Smooth muscle cell (in vitro differentiated cells): ENCODE measurements around the gene FNDC10. TPM values are rescaled to one million over a fixed set of nuclear protein-coding genes. Genes with fewer than 3 reads are reported as not detected.
A peak's percentile ranks its signal among the peaks of the same experiment; 100 is the strongest.

Source experiments
- DNase-seq: peaks from one replicate; lab custom pipeline; 2025; ENCODE audit not compliant: unreplicated experiment; lab: John Stamatoyannopoulos, UW
- H2AFZ ChIP-seq: fragments of 200-600 bp; sonication (generic); 2 replicates; pipeline ENCODE4 v1.6.0; 2016; ENCODE audit warnings: antibody characterized with exemption, low read depth, mild to moderate bottlenecking
- H3F3A ChIP-seq: fragments of 200-600 bp; sonication (generic); 2 replicates; pipeline ENCODE4 v1.6.0; 2017; ENCODE audit warnings: antibody characterized with exemption, low read depth
- H3K27ac ChIP-seq: fragments of 200-600 bp; sonication (generic); 2 replicates; pipeline ENCODE4 v1.5.1; 2016; ENCODE audit warnings: low read depth, mild to moderate bottlenecking
- H3K27me3 ChIP-seq: fragments of 200-600 bp; sonication (generic); 2 replicates; pipeline ENCODE4 v1.6.1; 2016; ENCODE audit warnings: low read depth, mild to moderate bottlenecking
- H3K36me3 ChIP-seq: fragments of 200-600 bp; sonication (generic); 2 replicates; pipeline ENCODE4 v1.5.1; 2016; ENCODE audit warnings: low read depth
- H3K4me1 ChIP-seq: fragments of 200-600 bp; sonication (generic); 2 replicates; pipeline ENCODE4 v1.5.1; 2016; ENCODE audit warnings: low read depth
- H3K4me2 ChIP-seq: fragments of 200-600 bp; sonication (generic); 2 replicates; pipeline ENCODE4 v1.6.0; 2016; ENCODE audit warnings: mild to moderate bottlenecking
- H3K4me3 ChIP-seq: fragments of 200-600 bp; sonication (generic); 2 replicates; pipeline ENCODE4 v1.5.1; 2016; ENCODE audit warnings: mild to moderate bottlenecking
- H3K79me2 ChIP-seq: fragments of 200-600 bp; sonication (generic); 2 replicates; pipeline ENCODE4 v1.6.0; 2016; ENCODE audit warnings: low read depth, mild to moderate bottlenecking
- H3K9ac ChIP-seq: fragments of 200-600 bp; sonication (generic); 2 replicates; pipeline ENCODE4 v1.6.0; 2016; ENCODE audit warnings: low read depth
- H3K9me3 ChIP-seq: fragments of 200-600 bp; sonication (generic); replicated peaks from 2 replicates; pipeline ENCODE4 v1.5.1; 2016; ENCODE audit warnings: low read depth
- H4K20me1 ChIP-seq: fragments of 200-600 bp; sonication (generic); 2 replicates; pipeline ENCODE4 v1.6.0; 2016; ENCODE audit warnings: low read depth
- WGBS: methylation state at CpG from one replicate; pipeline ENCODE4 v1.1.7; 2016; ENCODE audit warnings: low lambda C conversion rate; 5-methylcytosine and 5-hydroxymethylcytosine counted together
- polyA plus RNA-seq: library from polyadenylated mRNA; unstranded; fragments of >200 nt; fragmentation: Nextera tagmentation; extraction: Ambion mirVana; gene quantifications from 2 replicates; pipeline ENCODE4 v1.2.1, GENCODE V29; 2016
- total RNA-seq: library from RNA; depleted of rRNA; stranded (reverse); fragments of >200 nt; gene quantifications from 2 replicates; pipeline ENCODE4 v1.2.3, GENCODE V29; 2014
- TF ChIP-seq, protein P1 (sequence below): fragments of 200-600 bp; sonication (generic); IDR thresholded peaks from 2 replicates; pipeline ENCODE4 v1.5.1; 2017; ENCODE audit warnings: borderline replicate concordance, mild to moderate bottlenecking, antibody characterized with exemption; ENCODE audit not compliant: insufficient read depth, poor library complexity, severe bottlenecking

Gene FNDC10
- total and polyA plus RNA-seq, 2 experiments from 2014 or later, result 9.1 to 22.5 TPM

- TF ChIP-seq, protein P1, sequence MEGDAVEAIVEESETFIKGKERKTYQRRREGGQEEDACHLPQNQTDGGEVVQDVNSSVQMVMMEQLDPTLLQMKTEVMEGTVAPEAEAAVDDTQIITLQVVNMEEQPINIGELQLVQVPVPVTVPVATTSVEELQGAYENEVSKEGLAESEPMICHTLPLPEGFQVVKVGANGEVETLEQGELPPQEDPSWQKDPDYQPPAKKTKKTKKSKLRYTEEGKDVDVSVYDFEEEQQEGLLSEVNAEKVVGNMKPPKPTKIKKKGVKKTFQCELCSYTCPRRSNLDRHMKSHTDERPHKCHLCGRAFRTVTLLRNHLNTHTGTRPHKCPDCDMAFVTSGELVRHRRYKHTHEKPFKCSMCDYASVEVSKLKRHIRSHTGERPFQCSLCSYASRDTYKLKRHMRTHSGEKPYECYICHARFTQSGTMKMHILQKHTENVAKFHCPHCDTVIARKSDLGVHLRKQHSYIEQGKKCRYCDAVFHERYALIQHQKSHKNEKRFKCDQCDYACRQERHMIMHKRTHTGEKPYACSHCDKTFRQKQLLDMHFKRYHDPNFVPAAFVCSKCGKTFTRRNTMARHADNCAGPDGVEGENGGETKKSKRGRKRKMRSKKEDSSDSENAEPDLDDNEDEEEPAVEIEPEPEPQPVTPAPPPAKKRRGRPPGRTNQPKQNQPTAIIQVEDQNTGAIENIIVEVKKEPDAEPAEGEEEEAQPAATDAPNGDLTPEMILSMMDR, result no peak
- H3K36me3 ChIP-seq, result no peaks in the 10 kb centered on the region
- no peak overlapping the region for H2AFZ ChIP-seq
- no peak for DNase-seq
- peak overlapping the region; percentile 97 for H3K4me3 ChIP-seq
- peaks cover 4% of the 10 kb centered on the region for H3F3A ChIP-seq
- peak overlapping the region; percentile 100 for H3K27ac ChIP-seq
- peak overlapping the region; percentile 91 for H3K4me2 ChIP-seq
- peaks cover 43% of the 10 kb centered on the region for H4K20me1 ChIP-seq
- peak overlapping the region; percentile 1 for H3K9ac ChIP-seq
- WGBS, result 79% methylated on average over 11 of the region's 11 CpGs
- peaks cover 30% of the 10 kb centered on the region for H3K79me2 ChIP-seq
- H3K9me3 ChIP-seq, result no peaks in the 10 kb centered on the region
- peaks cover 15% of the 10 kb centered on the region for H3K4me1 ChIP-seq
- no peaks in the 10 kb centered on the region for H3K27me3 ChIP-seq
Measured at GRCh38 chr1:1613509-1614082, 13.7 kb upstream of the FNDC10 start.

DNA sequence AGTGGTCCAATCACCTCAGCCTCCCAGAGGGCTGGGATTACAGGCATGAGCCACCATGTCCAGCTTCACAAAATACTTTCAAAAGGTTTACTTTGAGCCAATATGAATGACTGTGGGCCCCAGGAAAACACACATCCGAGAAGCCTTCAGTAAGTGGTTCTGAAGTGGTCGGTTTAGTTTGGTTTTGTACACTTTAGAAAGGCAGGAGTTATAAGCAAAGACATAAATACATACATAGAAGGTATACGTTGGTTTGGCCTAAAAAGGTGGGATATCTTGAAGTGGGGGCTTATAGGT lies 12.1 kb upstream of the FNDC10 start:
- H3F3A ChIP-seq, result peaks cover 4% of the 10 kb centered on the region
- H3K9me3 ChIP-seq, result no peaks in the 10 kb centered on the region
- H3K4me1 ChIP-seq, result peaks cover 13% of the 10 kb centered on the region
- H3K27ac ChIP-seq, result peak overlapping the region; percentile 24
- TF ChIP-seq, protein P1, result no peak
- WGBS, result 96% methylated on average over 3 of the region's 3 CpGs
- H3K27me3 ChIP-seq, result no peaks in the 10 kb centered on the region
- H3K79me2 ChIP-seq, result peaks cover 16% of the 10 kb centered on the region
- no peak for DNase-seq
- no peaks in the 10 kb centered on the region for H3K36me3 ChIP-seq
- peaks cover 27% of the 10 kb centered on the region for H4K20me1 ChIP-seq
- H3K9ac ChIP-seq, result no peak overlapping the region
- no peak overlapping the region for H3K4me3 ChIP-seq
- H3K4me2 ChIP-seq, result no peak overlapping the region
- no peak overlapping the region for H2AFZ ChIP-seq

GRCh38 chr1:1610796-1611195 lies 10.9 kb upstream of the FNDC10 start:
- no peak overlapping the region for H3K9ac ChIP-seq
- H3K4me1 ChIP-seq, result peaks cover 5% of the 10 kb centered on the region
- peaks cover 4% of the 10 kb centered on the region for H3F3A ChIP-seq
- WGBS, result 90% methylated on average over 9 of the region's 9 CpGs
- no peak overlapping the region for H3K27ac ChIP-seq
- TF ChIP-seq, protein P1, result no peak
- H3K79me2 ChIP-seq, result peaks cover 8% of the 10 kb centered on the region
- no peaks in the 10 kb centered on the region for H3K9me3 ChIP-seq
- no peaks in the 10 kb centered on the region for H3K36me3 ChIP-seq
- no peak overlapping the region for H2AFZ ChIP-seq
- DNase-seq, result no peak
- H4K20me1 ChIP-seq, result peaks cover 18% of the 10 kb centered on the region
- no peak overlapping the region for H3K4me3 ChIP-seq
- no peaks in the 10 kb centered on the region for H3K27me3 ChIP-seq
- H3K4me2 ChIP-seq, result no peak overlapping the region

DNA sequence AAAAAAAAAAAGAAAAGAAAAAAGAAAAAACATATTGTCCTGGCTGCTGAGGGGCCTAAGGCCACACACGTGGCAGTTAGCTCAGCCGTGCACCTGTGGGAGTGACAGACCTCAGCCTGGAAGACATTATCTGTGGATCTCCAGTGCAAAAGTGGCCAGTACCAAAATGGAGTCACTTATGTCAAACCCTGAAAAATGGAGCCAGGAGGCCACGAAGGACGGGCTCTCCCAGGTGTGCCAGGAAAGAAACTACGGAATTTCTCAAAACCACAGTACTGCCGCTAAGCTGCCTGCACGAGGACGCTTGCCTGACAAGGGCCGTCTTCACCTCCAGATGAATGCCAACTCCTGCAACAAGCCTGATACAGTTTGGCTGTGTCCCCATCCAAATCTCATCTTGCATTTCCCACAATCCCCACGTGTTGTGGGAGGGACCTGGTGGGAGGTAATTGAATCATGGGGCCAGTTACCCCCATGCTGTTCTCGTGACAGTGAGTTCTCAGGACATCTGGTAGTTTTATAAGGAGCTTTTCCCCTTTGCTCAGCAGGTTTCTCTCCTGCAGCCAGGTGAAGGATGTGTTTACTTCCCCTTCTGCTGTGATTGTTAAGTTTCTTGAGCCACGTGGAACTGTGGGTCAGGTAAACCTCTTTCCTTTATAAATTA lies 10.0 kb upstream of the FNDC10 start:
- Histone ChIP-seq H3K27ac (no peak overlapping the region), H2AFZ (no peak overlapping the region), H3K9ac (no peak overlapping the region), H3K9me3 (no peaks in the 10 kb centered on the region), H3F3A (peaks cover 4% of the 10 kb centered on the region), H3K36me3 (no peaks in the 10 kb centered on the region), H4K20me1 (peaks cover 17% of the 10 kb centered on the region), H3K4me1 (peaks cover 5% of the 10 kb centered on the region), H3K27me3 (no peaks in the 10 kb centered on the region), H3K79me2 (peaks cover 8% of the 10 kb centered on the region), H3K4me3 (no peak overlapping the region), H3K4me2 (no peak overlapping the region)
- WGBS, result 83% methylated on average over 12 of the region's 12 CpGs
- TF ChIP-seq, protein P1, result no peak
- no peak for DNase-seq
